A673 (cell line): ENCODE measurements around the gene PLXNA3. TPM values are rescaled to one million over a fixed set of nuclear protein-coding genes. Genes with fewer than 3 reads are reported as not detected.

Experiments
- Bru-seq: library from RNA; stranded (reverse); fragments of 400-500 nt; gene quantifications from one replicate; lab custom pipeline; 2021; lab: Mats Ljungman, UMichigan
- BruChase-seq, 2 experiments: library from RNA; stranded (reverse); fragments of 400-500 nt; gene quantifications; one replicate each; lab custom pipeline; 2021; lab: Mats Ljungman, UMichigan
- BruUV-seq: library from RNA; stranded (reverse); fragments of 400-500 nt; replicated peaks from 2 replicates; lab custom pipeline; 2021; lab: Mats Ljungman, UMichigan
- CTCF ChIA-PET: fragments of 300-600 bp; sonication (Branson Sonifier 250); formaldehyde crosslinking; loops from one replicate; lab custom pipeline; 2022; ENCODE audit warnings: antibody characterized with exemption; lab: Charles Lee
- POLR2A ChIA-PET: fragments of 300-600 bp; sonication (Branson Sonifier 250); formaldehyde crosslinking; loops from one replicate; lab custom pipeline; 2022; ENCODE audit warnings: antibody characterized with exemption; ENCODE audit not compliant: low non-redundant PET; lab: Charles Lee
- DNase-seq: peaks from one replicate; pipeline ENCODE4 v3.0.0-alpha.2; 2015; ENCODE audit warnings: low spot score
- H3K27ac ChIP-seq: fragments of 200-600 bp; sonication (generic); 2 replicates; pipeline ENCODE4 v1.5.1; 2016; ENCODE audit warnings: mixed run types, low read depth, mild to moderate bottlenecking, mixed read lengths, antibody characterized with exemption, low read length; ENCODE audit not compliant: poor library complexity, severe bottlenecking
- H3K27me3 ChIP-seq: fragments of 200-600 bp; sonication (generic); replicated peaks from 2 replicates; pipeline ENCODE4 v1.6.1; 2017; ENCODE audit warnings: mixed run types, low read depth, mild to moderate bottlenecking, mixed read lengths, antibody characterized with exemption, low read length; ENCODE audit not compliant: insufficient read depth, poor library complexity
- H3K36me3 ChIP-seq: fragments of 200-600 bp; sonication (generic); 2 replicates; pipeline ENCODE4 v1.6.1; 2016; ENCODE audit warnings: mixed run types, mild to moderate bottlenecking, mixed read lengths, antibody characterized with exemption, low read length; ENCODE audit not compliant: insufficient read depth, poor library complexity, severe bottlenecking
- H3K4me1 ChIP-seq: fragments of 200-600 bp; sonication (generic); 2 replicates; pipeline ENCODE4 v1.6.1; 2017; ENCODE audit warnings: mixed run types, mild to moderate bottlenecking, mixed read lengths, antibody characterized with exemption, low read length; ENCODE audit not compliant: insufficient read depth, poor library complexity, severe bottlenecking
- H3K4me3 ChIP-seq: fragments of 200-600 bp; sonication (generic); 2 replicates; pipeline ENCODE4 v1.5.1; 2016; ENCODE audit warnings: low read depth, mixed run types, mild to moderate bottlenecking, mixed read lengths, low read length; ENCODE audit not compliant: poor library complexity, severe bottlenecking
- H3K9me3 ChIP-seq: fragments of 200-600 bp; sonication (generic); 2 replicates; pipeline ENCODE4 v1.6.1; 2016; ENCODE audit warnings: mixed run types, low read depth, mild to moderate bottlenecking, mixed read lengths, antibody characterized with exemption, low read length; ENCODE audit not compliant: poor library complexity, severe bottlenecking
- CTCF ChIP-seq: fragments of 300-800, 200-600 bp; sonication (generic); conservative IDR thresholded peaks from 2 replicates; pipeline ENCODE4 v1.5.1; 2017; ENCODE audit warnings: low read depth, mild to moderate bottlenecking, antibody characterized with exemption, low read length, moderate library complexity, mixed read lengths
- EZH2 ChIP-seq: fragments of 200-600 bp; sonication (generic); IDR thresholded peaks from 2 replicates; pipeline ENCODE4 v1.6.1; 2017; ENCODE audit warnings: borderline replicate concordance, low read depth, mild to moderate bottlenecking, mixed read lengths, antibody characterized with exemption, low read length; ENCODE audit not compliant: poor library complexity, severe bottlenecking
- intact Hi-C: fragments of 100-400 bp; cut with micrococcal nuclease; formaldehyde crosslinking; loops from one replicate; pipeline ENCODE4 v1.10.0; 2022; ENCODE audit not compliant: unreplicated experiment
- long read RNA-seq: library from polyadenylated mRNA; stranded (forward); transcript quantifications from one replicate; pipeline ENCODE4 v2.0.0, GENCODE V29; 2022
- total RNA-seq: library from RNA; stranded (reverse); gene quantifications from 2 replicates; pipeline ENCODE4 v1.2.3, GENCODE V29; 2021

PLXNA3 gene
- total RNA-seq (49.8 and 54.6 TPM in 2 replicates), Bru-seq, nascent RNA (percentile 45 among the genes with signal in this experiment), BruChase-seq, experiment 1, labeled RNA remaining after a 2-hour chase (percentile 59 among the genes with signal in this experiment), BruChase-seq, experiment 2, labeled RNA remaining after a 6-hour chase (percentile 76 among the genes with signal in this experiment)
- long read RNA-seq, full-length matches to known transcripts: 4 of 23 reads
- long read RNA-seq, partial matches to known transcripts: 8 of 23 reads
- long read RNA-seq, other reads (novel, unspliced or antisense): 11 of 23 reads

DNA sequence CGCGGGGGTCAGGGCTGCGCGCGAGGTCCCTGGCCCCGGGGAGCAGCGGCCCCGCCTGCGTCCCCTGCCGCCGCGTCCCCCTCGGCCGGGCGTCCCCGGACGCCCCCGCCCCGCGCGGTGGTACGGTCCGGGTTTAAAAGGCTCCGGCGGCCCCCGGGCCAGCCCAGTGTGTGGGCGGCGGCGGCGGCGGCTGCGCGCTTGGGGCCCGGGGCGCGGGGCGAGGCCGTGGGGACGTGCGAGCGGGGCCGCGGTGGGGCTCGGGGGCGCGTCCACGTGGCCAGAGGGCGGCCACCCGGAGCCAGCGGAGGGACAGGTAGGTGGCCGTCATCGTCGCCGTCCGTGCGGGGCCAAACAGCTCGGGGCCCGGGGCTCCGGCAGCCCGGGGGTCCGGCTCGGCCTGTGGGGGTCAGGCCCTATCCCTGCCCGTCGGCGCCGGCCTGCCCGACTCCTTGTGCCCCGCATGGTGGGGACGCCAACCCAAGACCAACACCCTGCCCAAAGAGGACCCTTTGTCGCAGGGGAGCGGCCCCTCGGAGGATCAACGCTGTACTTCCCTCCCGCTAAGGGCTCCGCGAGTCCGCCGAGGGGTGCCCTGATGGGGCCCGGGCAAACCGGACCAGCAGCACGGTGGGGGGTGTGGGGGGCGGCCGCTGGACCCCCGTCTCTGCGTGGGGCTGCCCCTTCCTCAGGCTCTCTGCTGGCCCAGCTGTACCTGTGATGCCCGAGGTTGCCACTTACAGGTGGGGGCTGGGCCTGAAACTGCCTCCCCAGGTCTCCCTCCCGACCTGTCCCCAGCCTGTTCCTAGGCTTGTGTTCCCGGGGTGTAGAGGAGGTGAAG lies at the start of gene PLXNA3:
Gene PLXNA3 (plus strand): TSS at position 166 of the 838 bp plus-strand sequence. CDS start 1,903 bp downstream, outside the sequence.
- BruUV-seq: no TSS peak
- peak within 1 kb of the TSS; percentile 52 for H3K27ac ChIP-seq
- intact Hi-C loops: no loop called here
- TF ChIP-seq EZH2 (no peak), CTCF (no peak)
- H3K9me3 ChIP-seq: no peaks in the 10 kb centered on the region
- ChIA-PET POLR2A (no interaction called here), CTCF (no interaction called here)
- peak; percentile 39 for DNase-seq
- H3K4me1 ChIP-seq: no peaks in the 10 kb centered on the region
- H3K27me3 ChIP-seq: no peaks in the 10 kb centered on the region
- H3K36me3 ChIP-seq: no peaks in the 10 kb centered on the region
- peak within 1 kb of the TSS; percentile 65 for H3K4me3 ChIP-seq

- no peaks in the 10 kb centered on the region for H3K36me3 ChIP-seq
- no peaks in the 10 kb centered on the region for H3K9me3 ChIP-seq
- H3K4me3 ChIP-seq: no peak overlapping the region
- intact Hi-C loops: no loop called here
- no peaks in the 10 kb centered on the region for H3K27me3 ChIP-seq
- ChIA-PET CTCF (no interaction called here), POLR2A (no interaction called here)
- no peaks in the 10 kb centered on the region for H3K4me1 ChIP-seq
- DNase-seq: no peak
- no TSS peak for BruUV-seq
- TF ChIP-seq CTCF: no peak
- H3K27ac ChIP-seq: no peak overlapping the region
Observed at GRCh38 chrX:154408659-154409221, 49.3 kb upstream of the PLXNA3 start.

DNA sequence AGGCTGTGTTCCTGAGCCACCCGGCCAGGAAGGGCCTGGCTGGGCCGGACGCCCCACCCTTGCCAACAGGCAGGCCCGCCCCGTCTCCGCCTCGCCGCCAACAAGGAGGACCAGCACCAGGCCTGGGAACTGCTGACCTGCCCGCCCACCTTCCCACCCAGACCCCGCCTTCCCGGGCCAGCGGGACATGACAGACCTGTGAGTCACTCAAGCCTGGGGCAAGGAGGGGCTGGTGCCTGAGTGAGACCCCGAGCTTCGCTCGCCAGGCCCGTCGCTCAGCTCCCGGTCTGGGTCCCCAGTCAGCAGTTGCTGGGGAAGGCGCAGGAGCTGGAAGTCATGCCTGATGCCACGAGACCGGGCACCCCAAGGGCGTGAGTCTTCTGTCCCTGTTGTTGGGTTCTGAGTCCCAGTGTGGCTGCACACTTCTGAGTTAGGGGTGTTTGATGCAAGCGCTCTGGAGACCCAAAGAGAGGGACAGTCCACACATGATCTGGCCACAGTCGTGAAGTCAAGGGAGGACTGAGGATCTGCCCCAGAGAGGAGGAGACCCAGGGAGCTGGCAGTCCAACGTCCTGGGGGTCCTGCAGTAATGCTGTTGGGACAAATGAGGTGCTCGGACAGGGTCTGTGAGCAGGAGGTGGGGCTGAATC lies 48.7 kb upstream of the PLXNA3 start, which contains the start of gene DNASE1L1:
Gene DNASE1L1 (minus strand): TSS at position 33 of the 650 bp plus-strand sequence. CDS start 3,686 bp downstream, outside the sequence.
- CTCF ChIA-PET: no interaction called here
- Histone ChIP-seq H3K4me3 (no peak within 1 kb of the TSS), H3K27ac (no peak within 1 kb of the TSS), H3K9me3 (no peaks in the 10 kb centered on the region), H3K27me3 (no peaks in the 10 kb centered on the region), H3K4me1 (no peaks in the 10 kb centered on the region), H3K36me3 (no peaks in the 10 kb centered on the region)
- POLR2A ChIA-PET: no interaction called here
- intact Hi-C loops: no loop called here
- no peak for DNase-seq
- TF ChIP-seq CTCF: no peak
- TF ChIP-seq EZH2: no peak
- BruUV-seq: no TSS peak
